Fibroblast of lung (primary cell): Measurements from ENCODE around the gene OR9A2. TPM values are rescaled to one million over a fixed set of nuclear protein-coding genes. Genes with fewer than 3 reads are reported as not detected.

Experiments used
- DNase-seq, 2 donors: peaks; one replicate each; pipeline versions ENCODE4 v3.0.0 to v3.0.0-alpha.2; 2010; ENCODE audit warnings: low read depth in 2 of 2
- H2AFZ ChIP-seq: 2 replicates; pipeline ENCODE4 v1.5.1; 2012; ENCODE audit warnings: low read length, control low read depth, inconsistent platforms
- H3K27ac ChIP-seq: 2 replicates; pipeline ENCODE4 v1.5.1; 2011; ENCODE audit warnings: low read length, control low read depth; ENCODE audit not compliant: insufficient read depth
- H3K27me3 ChIP-seq: 2 replicates; pipeline ENCODE4 v1.5.1; 2011; ENCODE audit warnings: mild to moderate bottlenecking, low read length; ENCODE audit not compliant: control insufficient read depth, insufficient read depth
- H3K36me3 ChIP-seq: 2 replicates; pipeline ENCODE4 v1.5.1; 2011; ENCODE audit warnings: low read length; ENCODE audit not compliant: control insufficient read depth, insufficient read depth
- H3K4me1 ChIP-seq: 2 replicates; pipeline ENCODE4 v1.5.1; 2011; ENCODE audit warnings: low read length; ENCODE audit not compliant: control insufficient read depth, insufficient read depth; ENCODE audit errors: extremely low read depth
- H3K4me2 ChIP-seq: 2 replicates; pipeline ENCODE4 v1.5.1; 2011; ENCODE audit warnings: low read length, control low read depth; ENCODE audit not compliant: insufficient read depth; ENCODE audit errors: extremely low read depth
- H3K4me3 ChIP-seq, 4 experiments: fragments of 200-600 bp in 1 of 4; sonication (generic) in 1 of 4; replicated peaks in 1 of 4; 2 replicates each; pipeline ENCODE4 v1.5.1; 2011 to 2016; ENCODE audit warnings: low read length in 4 of 4, low read depth in 3 of 4, mild to moderate bottlenecking in 3 of 4, control low read depth in 2 of 4, inconsistent platforms in 1 of 4, mixed read lengths in 1 of 4; ENCODE audit not compliant: insufficient read depth in 1 of 4; ENCODE audit errors: control extremely low read depth in 1 of 4
- H3K79me2 ChIP-seq: 2 replicates; pipeline ENCODE4 v1.5.1; 2012; ENCODE audit warnings: mild to moderate bottlenecking, low read length, inconsistent platforms; ENCODE audit not compliant: control insufficient read depth, insufficient read depth
- H3K9ac ChIP-seq: 2 replicates; pipeline ENCODE4 v1.5.1; 2011; ENCODE audit warnings: mild to moderate bottlenecking, low read length, control low read depth; ENCODE audit not compliant: insufficient read depth
- H3K9me3 ChIP-seq: 2 replicates; pipeline ENCODE4 v1.5.1; 2012; ENCODE audit warnings: low read depth, low read length; ENCODE audit not compliant: control insufficient read depth, insufficient read depth
- H4K20me1 ChIP-seq: 2 replicates; pipeline ENCODE4 v1.5.1; 2011; ENCODE audit warnings: low read length; ENCODE audit not compliant: control insufficient read depth, insufficient read depth; ENCODE audit errors: extremely low read depth
- EZH2 ChIP-seq: IDR thresholded peaks from 2 replicates; pipeline ENCODE4 v1.5.1; 2012; ENCODE audit warnings: low read length, control low read depth, mild to moderate bottlenecking; ENCODE audit errors: missing control alignments
- polyA plus RNA-seq, 2 donors: library from polyadenylated mRNA; depleted of rRNA in 1 of 2; stranded (reverse) in 1 of 2; unstranded in 1 of 2; fragments of >200 nt; gene quantifications; 2 replicates each; pipeline ENCODE4 v1.2.1, GENCODE V29; 2011 to 2012; ENCODE audit warnings: missing spikeins in 1 of 2
- total RNA-seq: library from RNA; depleted of rRNA; stranded (reverse); fragments of >200 nt; gene quantifications from 2 replicates; pipeline ENCODE4 v1.2.1, GENCODE V29; 2014
- TF ChIP-seq, protein P1 (sequence below), 2 donors: IDR thresholded peaks in 1 of 2; conservative IDR thresholded peaks in 1 of 2; 1 replicate in 1 of 2; 2 replicates in 1 of 2; pipeline ENCODE4 v1.5.1; 2011 to 2012; ENCODE audit warnings: low read length in 2 of 2, control low read depth in 1 of 2, inconsistent platforms in 1 of 2, low read depth in 1 of 2, mild to moderate bottlenecking in 1 of 2

The OR9A2 gene
- total and polyA plus RNA-seq, 2 donors (not counting 1 experiment from before 2014, with no cell fraction given), result not detected

DNA sequence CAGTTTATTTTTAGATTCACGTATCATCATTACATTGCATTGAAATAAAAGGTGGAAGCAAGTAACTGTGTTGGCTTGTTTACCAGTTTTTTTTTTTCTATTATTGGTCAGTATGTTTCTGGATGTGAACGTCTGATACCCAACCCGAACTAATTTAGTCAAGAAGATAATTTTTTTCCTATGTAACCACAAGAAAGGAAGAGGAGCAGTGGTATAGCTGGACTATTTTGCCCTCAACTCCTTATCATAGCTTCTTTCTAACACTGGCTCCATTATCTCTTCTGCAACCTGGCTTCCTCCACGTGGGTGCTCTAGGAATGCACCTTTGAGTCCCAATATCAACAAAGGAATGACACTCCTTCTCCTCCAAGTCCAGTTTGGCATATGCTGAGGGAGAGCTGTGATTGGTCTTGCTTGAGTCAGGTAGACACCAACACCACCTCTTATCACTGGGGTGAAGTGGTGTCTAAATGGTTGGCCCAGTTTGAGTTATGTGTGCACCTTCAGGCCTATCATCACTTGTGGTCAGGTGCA is 29.4 kb downstream of the OR9A2 start:
- H3K4me2 ChIP-seq, result no peak overlapping the region
- H3K9ac ChIP-seq, result no peak overlapping the region
- no peak overlapping the region for H2AFZ ChIP-seq
- no peaks in the 10 kb centered on the region for H3K9me3 ChIP-seq
- no peaks in the 10 kb centered on the region for H3K27me3 ChIP-seq
- no peak overlapping the region for H3K4me3 ChIP-seq
- DNase-seq, result no peak
- TF ChIP-seq, protein P1, sequence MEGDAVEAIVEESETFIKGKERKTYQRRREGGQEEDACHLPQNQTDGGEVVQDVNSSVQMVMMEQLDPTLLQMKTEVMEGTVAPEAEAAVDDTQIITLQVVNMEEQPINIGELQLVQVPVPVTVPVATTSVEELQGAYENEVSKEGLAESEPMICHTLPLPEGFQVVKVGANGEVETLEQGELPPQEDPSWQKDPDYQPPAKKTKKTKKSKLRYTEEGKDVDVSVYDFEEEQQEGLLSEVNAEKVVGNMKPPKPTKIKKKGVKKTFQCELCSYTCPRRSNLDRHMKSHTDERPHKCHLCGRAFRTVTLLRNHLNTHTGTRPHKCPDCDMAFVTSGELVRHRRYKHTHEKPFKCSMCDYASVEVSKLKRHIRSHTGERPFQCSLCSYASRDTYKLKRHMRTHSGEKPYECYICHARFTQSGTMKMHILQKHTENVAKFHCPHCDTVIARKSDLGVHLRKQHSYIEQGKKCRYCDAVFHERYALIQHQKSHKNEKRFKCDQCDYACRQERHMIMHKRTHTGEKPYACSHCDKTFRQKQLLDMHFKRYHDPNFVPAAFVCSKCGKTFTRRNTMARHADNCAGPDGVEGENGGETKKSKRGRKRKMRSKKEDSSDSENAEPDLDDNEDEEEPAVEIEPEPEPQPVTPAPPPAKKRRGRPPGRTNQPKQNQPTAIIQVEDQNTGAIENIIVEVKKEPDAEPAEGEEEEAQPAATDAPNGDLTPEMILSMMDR (conservative IDR thresholded peaks at IDR 0.05 in 1 of 2, IDR thresholded peaks at IDR 0.05 in 1 of 2; ENCODE audit: low read depth in 1 of 2, low read length in 2 of 2), result no peak
- TF ChIP-seq EZH2, result no peak
- no peaks in the 10 kb centered on the region for H3K79me2 ChIP-seq
- no peaks in the 10 kb centered on the region for H4K20me1 ChIP-seq
- H3K36me3 ChIP-seq, result no peaks in the 10 kb centered on the region
- no peaks in the 10 kb centered on the region for H3K4me1 ChIP-seq
- no peak overlapping the region for H3K27ac ChIP-seq

DNA sequence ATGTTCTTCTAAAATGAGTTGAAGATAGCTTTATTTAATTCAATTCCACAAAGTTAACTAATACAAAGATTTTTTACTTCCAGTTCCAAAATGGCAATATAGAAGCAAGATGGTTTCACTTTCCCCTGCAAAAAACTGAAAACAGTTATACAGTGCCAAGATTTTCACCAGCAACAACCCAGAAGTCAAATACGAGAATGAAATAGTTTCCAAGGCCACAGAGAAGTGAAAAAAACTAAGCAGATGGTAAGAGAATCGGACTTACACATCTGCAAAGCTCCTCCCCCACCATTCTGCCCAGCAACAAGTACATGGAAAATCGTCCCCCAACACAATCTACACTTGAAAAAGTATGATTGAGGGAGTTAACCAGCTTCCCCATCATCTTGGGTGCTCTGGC is 34.5 kb downstream of the OR9A2 start:
- H3K27me3 ChIP-seq, result no peaks in the 10 kb centered on the region
- H3K27ac ChIP-seq, result no peak overlapping the region
- H3K9me3 ChIP-seq, result no peaks in the 10 kb centered on the region
- no peaks in the 10 kb centered on the region for H4K20me1 ChIP-seq
- DNase-seq, result no peak
- TF ChIP-seq, protein P1 (conservative IDR thresholded peaks at IDR 0.05 in 1 of 2, IDR thresholded peaks at IDR 0.05 in 1 of 2; ENCODE audit: low read depth in 1 of 2, low read length in 2 of 2), result no peak
- no peak for TF ChIP-seq EZH2
- no peaks in the 10 kb centered on the region for H3K79me2 ChIP-seq
- H3K4me2 ChIP-seq, result no peak overlapping the region
- no peak overlapping the region for H2AFZ ChIP-seq
- H3K9ac ChIP-seq, result no peak overlapping the region
- H3K36me3 ChIP-seq, result no peaks in the 10 kb centered on the region
- no peaks in the 10 kb centered on the region for H3K4me1 ChIP-seq
- H3K4me3 ChIP-seq, result peak overlapping the region in 1 of 4 experiments; percentile 27

DNA sequence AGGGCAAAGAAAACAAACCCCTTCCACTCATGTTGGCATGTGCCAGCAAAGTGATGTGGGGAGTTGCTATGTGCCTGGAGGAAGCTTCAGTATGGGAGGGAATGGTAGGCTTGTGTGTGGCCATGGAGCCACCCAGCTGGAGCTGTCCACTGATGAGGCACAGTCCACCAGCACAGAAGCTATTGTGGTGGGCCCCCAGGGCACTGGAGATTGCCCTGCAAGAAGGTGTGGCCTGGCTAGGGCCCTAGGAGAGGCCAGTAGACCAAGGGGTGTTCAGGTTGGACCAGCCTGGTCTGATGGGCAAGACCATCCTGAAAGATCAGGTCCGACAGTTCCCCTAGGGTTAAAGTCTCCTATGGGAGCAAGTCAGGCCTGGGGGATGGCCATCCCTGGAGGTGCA is 42.6 kb downstream of the OR9A2 start:
- no peaks in the 10 kb centered on the region for H3K79me2 ChIP-seq
- H3K4me3 ChIP-seq, result no peak overlapping the region
- no peaks in the 10 kb centered on the region for H3K27me3 ChIP-seq

More for the DNA sequence above, 42.6 kb downstream of the OR9A2 start:
- no peak for DNase-seq
- TF ChIP-seq, protein P1 (conservative IDR thresholded peaks at IDR 0.05 in 1 of 2, IDR thresholded peaks at IDR 0.05 in 1 of 2; ENCODE audit: low read depth in 1 of 2, low read length in 2 of 2), result no peak
- no peak for TF ChIP-seq EZH2
- Histone ChIP-seq H3K4me2 (no peak overlapping the region), H2AFZ (no peak overlapping the region), H3K4me1 (no peaks in the 10 kb centered on the region), H3K9ac (no peak overlapping the region), H3K36me3 (no peaks in the 10 kb centered on the region), H3K27ac (no peak overlapping the region), H4K20me1 (no peaks in the 10 kb centered on the region), H3K9me3 (no peaks in the 10 kb centered on the region)
